Measurements from ENCODE around the gene RNF25.

DNA sequence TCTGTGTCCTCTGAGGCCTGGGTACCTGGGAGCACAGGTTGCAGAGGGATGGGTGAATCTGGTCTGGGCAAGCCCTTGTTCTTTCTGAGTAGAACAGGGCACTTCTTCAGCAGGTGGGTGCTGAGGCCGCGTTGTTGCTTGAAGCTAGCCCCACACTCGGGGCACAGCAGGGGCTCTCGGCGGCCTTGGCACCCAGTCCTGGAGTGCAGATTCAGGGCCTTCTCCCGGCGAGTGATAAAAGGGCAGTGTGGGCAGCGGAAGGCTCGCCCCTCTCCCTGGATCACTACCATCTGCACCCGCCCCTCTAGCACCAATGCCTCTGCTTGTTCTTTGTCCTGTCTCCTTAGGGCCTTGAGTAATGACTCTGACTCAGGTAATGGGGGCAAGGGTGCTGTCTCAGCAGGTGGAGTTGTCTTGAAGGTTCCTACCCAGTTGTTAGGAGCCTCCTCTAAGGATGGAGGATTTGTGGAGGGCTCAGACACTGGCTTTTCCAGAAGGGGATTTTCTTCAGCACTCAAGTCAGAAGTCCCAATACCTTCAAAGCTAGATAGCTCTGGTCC, 28.0 kb downstream of the RNF25 start:
- TF ChIP-seq CTCF (conservative IDR thresholded peaks at IDR 0.05; ENCODE audit: low read depth, low read length), result no peak
- TF ChIP-seq, protein P1, sequence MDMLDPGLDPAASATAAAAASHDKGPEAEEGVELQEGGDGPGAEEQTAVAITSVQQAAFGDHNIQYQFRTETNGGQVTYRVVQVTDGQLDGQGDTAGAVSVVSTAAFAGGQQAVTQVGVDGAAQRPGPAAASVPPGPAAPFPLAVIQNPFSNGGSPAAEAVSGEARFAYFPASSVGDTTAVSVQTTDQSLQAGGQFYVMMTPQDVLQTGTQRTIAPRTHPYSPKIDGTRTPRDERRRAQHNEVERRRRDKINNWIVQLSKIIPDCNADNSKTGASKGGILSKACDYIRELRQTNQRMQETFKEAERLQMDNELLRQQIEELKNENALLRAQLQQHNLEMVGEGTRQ (IDR thresholded peaks at IDR 0.05; ENCODE audit: low read depth, low read length), result no peak
